ENCODE results near the gene ABHD17C.

The ABHD17C gene

GRCh38 chr15:80766275-80766674 lies 71.2 kb downstream of the ABHD17C start:
- no peak for DNase-seq (ENCODE audit: low read depth)

GRCh38 chr15:80768158-80768557 lies 73.0 kb downstream of the ABHD17C start:
- DNase-seq (ENCODE audit: low read depth), result no peak

- no peak for DNase-seq (ENCODE audit: low read depth)
These were observed 74.2 kb downstream of the ABHD17C start for GRCh38 chr15:80769153-80769828.

- no peak for DNase-seq (ENCODE audit: low read depth)
These were observed 75.0 kb downstream of the ABHD17C start for GRCh38 chr15:80769829-80770705.

GRCh38 chr15:80773122-80773551 lies 78.0 kb downstream of the ABHD17C start:
- DNase-seq (ENCODE audit: low read depth), result no peak

- DNase-seq (ENCODE audit: low read depth), result no peak
These were observed 78.8 kb downstream of the ABHD17C start for GRCh38 chr15:80773792-80774352.

- no peak for DNase-seq (ENCODE audit: low read depth)
These were observed 79.4 kb downstream of the ABHD17C start for GRCh38 chr15:80774486-80774885.

- DNase-seq (ENCODE audit: low read depth), result no peak
These were observed 80.2 kb downstream of the ABHD17C start for GRCh38 chr15:80775338-80775737.

- peak; percentile 49 for DNase-seq (ENCODE audit: low read depth)
These were observed 81.4 kb downstream of the ABHD17C start for GRCh38 chr15:80776420-80777045.

GRCh38 chr15:80777137-80777536 lies 82.0 kb downstream of the ABHD17C start:
- no peak for DNase-seq (ENCODE audit: low read depth)

- no peak for DNase-seq (ENCODE audit: low read depth)
These were observed 82.9 kb downstream of the ABHD17C start for GRCh38 chr15:80777826-80778620.

GRCh38 chr15:80778621-80778963 lies 83.5 kb downstream of the ABHD17C start:
- DNase-seq (ENCODE audit: low read depth), result no peak

GRCh38 chr15:80778964-80779657 lies 84.0 kb downstream of the ABHD17C start, which contains the start of gene CEMIP:
Gene CEMIP, plus strand, starts transcription at chr15:80779370. Its CDS starts 94,510 bp downstream, at chr15:80873880.
- DNase-seq (ENCODE audit: low read depth), result peak; percentile 21

- no peak for DNase-seq (ENCODE audit: low read depth)
These were observed 84.7 kb downstream of the ABHD17C start for GRCh38 chr15:80779658-80780415.

GRCh38 chr15:80780416-80781221 lies 85.5 kb downstream of the ABHD17C start:
- DNase-seq (ENCODE audit: low read depth), result peak; percentile 8

- no peak for DNase-seq (ENCODE audit: low read depth)
These were observed 88.2 kb downstream of the ABHD17C start for GRCh38 chr15:80783260-80783659.

GRCh38 chr15:80785335-80785734 lies 90.2 kb downstream of the ABHD17C start:
- no peak for DNase-seq (ENCODE audit: low read depth)

GRCh38 chr15:80785811-80786354 lies 90.8 kb downstream of the ABHD17C start:
- no peak for DNase-seq (ENCODE audit: low read depth)

- DNase-seq (ENCODE audit: low read depth), result no peak
These were observed 92.2 kb downstream of the ABHD17C start for GRCh38 chr15:80787316-80787715.

Data from stimulated activated CD8-positive, alpha-beta memory T cell treated with anti-CD3 and anti-CD28 coated beads, Interleukin-7, amount 100 ng/mL, for 24 hours (primary cell).